IPS-18c (cell line): ENCODE data around the gene DNAAF5.

Source experiments
- H3K4me3 ChIP-seq: 2 replicates; pipeline ENCODE4 v1.7.0; 2013; ENCODE audit warnings: low read depth, mild to moderate bottlenecking, low read length, moderate library complexity; ENCODE audit not compliant: insufficient read depth
- H3K9me3 ChIP-seq: one replicate; pipeline ENCODE4 v1.6.1; 2013; ENCODE audit warnings: mild to moderate bottlenecking, low read length, moderate library complexity; ENCODE audit not compliant: control insufficient read depth, insufficient read depth

Gene DNAAF5

GRCh38 chr7:770336-770735 is 43.8 kb downstream of the DNAAF5 start:
- H3K4me3 ChIP-seq, result no peak overlapping the region
- H3K9me3 ChIP-seq, result no peaks in the 10 kb centered on the region

- no peaks in the 10 kb centered on the region for H3K9me3 ChIP-seq
- no peak overlapping the region for H3K4me3 ChIP-seq
Measured at GRCh38 chr7:770741-771166, 44.3 kb downstream of the DNAAF5 start.

GRCh38 chr7:771234-772004 is 44.9 kb downstream of the DNAAF5 start:
- Histone ChIP-seq H3K9me3 (no peaks in the 10 kb centered on the region), H3K4me3 (no peak overlapping the region)

- H3K9me3 ChIP-seq, result no peaks in the 10 kb centered on the region
Measured at GRCh38 chr7:772005-772294, 45.5 kb downstream of the DNAAF5 start.

GRCh38 chr7:772392-772791 is 45.9 kb downstream of the DNAAF5 start:
- Histone ChIP-seq H3K4me3 (no peak overlapping the region), H3K9me3 (no peaks in the 10 kb centered on the region)

More at GRCh38 chr7:772005-772294, 45.5 kb downstream of the DNAAF5 start:
- H3K4me3 ChIP-seq, result no peak overlapping the region

- no peaks in the 10 kb centered on the region for H3K9me3 ChIP-seq
- no peak overlapping the region for H3K4me3 ChIP-seq
Measured at GRCh38 chr7:772861-773621, 46.5 kb downstream of the DNAAF5 start.

- no peak overlapping the region for H3K4me3 ChIP-seq
- H3K9me3 ChIP-seq, result no peaks in the 10 kb centered on the region
Measured at GRCh38 chr7:773622-773915, 47.1 kb downstream of the DNAAF5 start.

- Histone ChIP-seq H3K4me3 (no peak overlapping the region), H3K9me3 (no peaks in the 10 kb centered on the region)
Measured at GRCh38 chr7:774161-775109, 47.9 kb downstream of the DNAAF5 start.

GRCh38 chr7:776381-776780 is 49.9 kb downstream of the DNAAF5 start:
- Histone ChIP-seq H3K4me3 (no peak overlapping the region), H3K9me3 (no peaks in the 10 kb centered on the region)

GRCh38 chr7:776992-777727 is 50.7 kb downstream of the DNAAF5 start:
- H3K9me3 ChIP-seq, result no peaks in the 10 kb centered on the region
- no peak overlapping the region for H3K4me3 ChIP-seq

GRCh38 chr7:777728-778078 is 51.2 kb downstream of the DNAAF5 start:
- H3K4me3 ChIP-seq, result no peak overlapping the region
- no peaks in the 10 kb centered on the region for H3K9me3 ChIP-seq

- H3K4me3 ChIP-seq, result no peak overlapping the region
- no peaks in the 10 kb centered on the region for H3K9me3 ChIP-seq
Measured at GRCh38 chr7:778271-778967, 51.9 kb downstream of the DNAAF5 start.

- Histone ChIP-seq H3K9me3 (no peaks in the 10 kb centered on the region), H3K4me3 (no peak overlapping the region)
Measured at GRCh38 chr7:778968-779451, 52.5 kb downstream of the DNAAF5 start.

- Histone ChIP-seq H3K9me3 (no peaks in the 10 kb centered on the region), H3K4me3 (no peak overlapping the region)
Measured at GRCh38 chr7:779480-779879, 53.0 kb downstream of the DNAAF5 start.

GRCh38 chr7:780081-780480 is 53.6 kb downstream of the DNAAF5 start:
- Histone ChIP-seq H3K9me3 (no peaks in the 10 kb centered on the region), H3K4me3 (no peak overlapping the region)

- Histone ChIP-seq H3K9me3 (no peaks in the 10 kb centered on the region), H3K4me3 (no peak overlapping the region)
Measured at GRCh38 chr7:780516-780915, 54.0 kb downstream of the DNAAF5 start.
